GM20431 (cell line): ENCODE results near the gene STPG1.

Experiments
- in situ Hi-C: fragments of 300-500 bp; cut with MseI, MboI; formaldehyde crosslinking; loops from one replicate; pipeline ENCODE4 v1.15.0; 2020; ENCODE audit warnings: low sequenced_read_pairs; ENCODE audit not compliant: unreplicated experiment

STPG1 gene

DNA sequence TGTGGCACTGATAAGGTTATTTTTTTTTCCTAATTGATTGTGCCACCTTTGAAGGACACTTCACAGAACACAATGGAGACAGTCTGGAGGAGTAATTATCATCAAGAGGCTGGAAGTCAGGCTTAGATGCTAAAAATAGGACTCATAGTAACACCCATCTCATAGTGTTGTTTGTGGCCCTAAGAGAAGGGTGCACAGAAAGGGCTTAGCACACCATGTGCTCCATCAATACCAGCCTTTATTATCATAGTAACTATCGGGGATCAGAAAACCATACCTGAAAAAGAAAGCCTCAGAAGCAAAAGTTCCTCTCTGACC lies 13.9 kb upstream of the STPG1 start:
- in situ Hi-C loops = no loop called here

DNA sequence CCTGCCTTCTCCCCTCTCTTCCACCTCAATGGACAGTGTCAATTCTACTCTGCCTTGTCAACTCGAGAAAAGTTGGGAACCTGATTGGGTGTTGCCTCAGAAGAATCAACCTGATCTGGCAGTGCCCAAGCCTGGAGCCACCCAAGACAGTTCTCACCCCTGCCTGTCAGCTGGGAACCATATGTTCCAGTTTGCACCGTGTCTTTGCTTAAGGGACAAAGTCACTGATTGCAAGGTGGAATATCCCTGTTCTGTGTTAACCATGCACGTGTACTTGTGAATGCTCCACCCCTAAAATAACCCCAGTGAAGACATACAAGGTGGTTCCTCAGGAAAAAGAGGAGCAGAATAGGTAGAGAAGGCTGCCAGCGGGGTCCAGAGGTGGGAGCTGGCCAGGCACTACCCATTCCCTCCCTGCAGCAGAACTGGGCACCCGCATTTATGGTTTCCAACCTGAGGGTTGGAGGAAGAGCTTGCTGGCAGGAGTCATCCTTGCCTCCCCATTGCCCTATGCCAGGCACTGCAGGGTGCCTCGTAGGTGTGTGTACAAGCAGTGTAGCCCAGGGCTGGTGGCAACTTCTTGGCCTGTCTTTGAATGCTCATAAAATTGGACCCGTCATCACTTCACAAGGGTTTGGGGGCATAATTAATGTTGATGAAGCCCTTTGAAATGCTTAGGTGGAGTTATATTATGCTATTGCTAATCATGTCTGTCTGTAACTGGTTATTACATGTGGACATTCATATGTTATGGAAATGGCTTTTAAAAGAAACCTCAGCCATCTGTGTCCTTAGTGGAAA lies 13.4 kb upstream of the STPG1 start:
- in situ Hi-C loops = no loop called here

DNA sequence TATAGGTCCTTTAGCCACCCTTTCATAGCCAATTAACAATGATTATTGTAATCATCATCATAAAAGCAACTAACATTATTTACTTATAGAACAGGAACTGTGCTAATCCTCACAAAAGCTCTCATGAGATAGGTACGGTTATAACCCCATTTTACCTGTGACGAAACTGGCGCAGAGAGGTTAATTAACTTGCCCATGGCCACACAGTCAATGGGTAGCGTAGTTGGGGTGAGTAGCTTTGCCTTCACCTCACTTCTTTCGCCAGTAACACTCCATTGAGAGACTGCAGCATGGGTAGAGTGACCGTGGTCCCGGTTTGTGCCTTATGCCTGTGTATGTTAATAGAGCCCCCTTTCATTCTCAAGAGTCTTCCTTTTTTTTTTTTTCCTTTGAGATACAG lies 12.3 kb upstream of the STPG1 start:
- in situ Hi-C loops = no loop called here

DNA sequence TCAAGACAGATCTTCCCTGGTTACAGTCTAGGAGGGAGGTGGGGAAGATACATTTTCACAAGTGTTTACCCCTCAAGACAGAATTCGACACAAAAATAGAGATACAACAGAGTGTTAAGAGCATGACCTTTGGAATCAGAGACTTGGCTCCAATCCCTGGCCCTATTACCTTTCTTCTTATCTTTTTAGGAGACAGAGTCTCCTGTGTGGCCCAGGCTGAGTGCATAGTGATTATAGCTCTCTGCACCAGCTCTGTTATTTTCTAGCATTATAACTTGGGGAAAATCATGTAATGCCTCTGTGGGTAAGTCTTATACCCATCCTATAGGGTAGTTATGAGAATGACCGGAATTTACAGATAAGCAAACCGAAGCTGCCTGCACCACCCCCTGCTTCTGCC lies 11.9 kb upstream of the STPG1 start:
- in situ Hi-C loops = no loop called here

DNA sequence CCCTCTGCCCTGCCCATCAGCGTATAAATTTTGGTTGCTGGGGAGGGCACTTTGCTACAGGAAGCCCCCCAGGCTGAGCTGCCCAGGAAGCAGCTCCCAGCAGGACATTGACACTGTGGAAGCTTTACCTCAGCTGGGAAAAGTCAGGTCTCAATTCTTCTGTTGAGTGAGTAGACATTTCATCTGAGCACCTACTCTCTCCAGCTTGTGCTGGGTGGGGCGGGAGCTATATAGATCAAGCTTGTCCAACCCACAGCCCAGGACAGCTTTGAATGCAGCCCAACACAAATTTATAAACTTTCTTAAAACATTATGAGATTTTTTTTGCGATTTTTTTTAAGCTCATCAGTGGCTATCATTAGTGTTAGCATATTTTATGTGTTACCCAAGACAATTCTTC lies 11.4 kb upstream of the STPG1 start:
- in situ Hi-C loops = loop anchor here (25.0 kb wide), 1 partner anchor 162 kb away; no protein-coding TSS in a partner anchor

DNA sequence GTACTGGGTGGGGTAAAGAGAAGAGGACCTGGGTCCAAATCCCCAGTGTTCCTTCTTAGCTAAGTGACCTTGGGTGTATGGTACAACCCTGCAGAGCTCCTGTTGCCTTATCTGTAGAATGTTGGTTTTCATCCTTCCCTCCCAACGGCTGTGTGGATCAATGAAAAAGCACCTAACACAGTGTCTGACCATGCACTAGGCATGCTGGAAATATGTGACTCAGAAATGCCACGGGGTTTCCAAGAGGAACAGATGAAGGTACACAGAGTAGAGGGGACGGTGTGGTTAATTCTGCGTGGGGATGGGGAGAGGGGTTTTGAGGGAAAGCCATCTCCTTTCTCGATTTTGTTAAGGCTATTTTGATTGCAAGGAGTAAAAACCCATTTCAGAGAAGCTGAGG lies 10.6 kb upstream of the STPG1 start:
- in situ Hi-C loops = loop anchor here (25.0 kb wide), 1 partner anchor 163 kb away; no protein-coding TSS in a partner anchor

DNA sequence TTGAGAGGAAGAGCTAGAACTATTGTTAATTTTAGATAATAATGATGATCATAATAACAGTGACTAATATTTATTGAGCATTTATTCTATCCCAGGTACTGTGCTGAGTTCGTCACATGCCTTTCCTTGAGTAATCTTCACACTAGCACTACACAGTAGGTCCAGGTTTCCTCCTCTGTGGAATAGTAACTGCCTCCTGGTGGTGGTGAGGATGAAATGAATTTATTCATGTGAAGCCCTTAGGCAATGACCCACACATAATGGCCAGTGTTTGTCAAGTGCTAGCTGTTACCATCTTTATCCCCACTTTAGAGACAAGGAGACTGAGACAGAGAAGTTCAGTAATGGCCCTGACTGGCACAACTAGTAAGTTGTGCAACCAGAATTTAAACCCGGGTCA lies 7.9 kb upstream of the STPG1 start:
- in situ Hi-C loops = loop anchor here (25.0 kb wide), 1 partner anchor 166 kb away; no protein-coding TSS in a partner anchor

DNA sequence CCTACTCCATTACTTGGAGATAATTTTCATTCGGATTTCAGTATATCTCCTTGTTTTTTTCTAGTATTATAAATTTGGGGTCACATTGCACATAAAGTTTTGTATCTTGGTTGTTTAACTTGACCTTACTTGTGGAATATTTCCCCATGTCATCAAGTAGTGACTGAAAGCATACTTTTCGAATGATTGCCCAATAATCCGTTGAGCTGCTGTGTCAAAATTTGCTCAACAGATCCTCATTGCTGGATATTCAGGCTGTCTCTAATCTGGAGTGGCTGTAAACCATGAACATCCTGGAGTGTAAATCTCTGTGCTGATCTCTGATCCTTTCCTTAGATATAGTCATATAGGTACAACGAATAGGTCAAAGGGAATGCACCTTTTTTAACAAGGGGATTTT lies 7.0 kb upstream of the STPG1 start:
- in situ Hi-C loops = loop anchor here (25.0 kb wide), 1 partner anchor 167 kb away; no protein-coding TSS in a partner anchor

DNA sequence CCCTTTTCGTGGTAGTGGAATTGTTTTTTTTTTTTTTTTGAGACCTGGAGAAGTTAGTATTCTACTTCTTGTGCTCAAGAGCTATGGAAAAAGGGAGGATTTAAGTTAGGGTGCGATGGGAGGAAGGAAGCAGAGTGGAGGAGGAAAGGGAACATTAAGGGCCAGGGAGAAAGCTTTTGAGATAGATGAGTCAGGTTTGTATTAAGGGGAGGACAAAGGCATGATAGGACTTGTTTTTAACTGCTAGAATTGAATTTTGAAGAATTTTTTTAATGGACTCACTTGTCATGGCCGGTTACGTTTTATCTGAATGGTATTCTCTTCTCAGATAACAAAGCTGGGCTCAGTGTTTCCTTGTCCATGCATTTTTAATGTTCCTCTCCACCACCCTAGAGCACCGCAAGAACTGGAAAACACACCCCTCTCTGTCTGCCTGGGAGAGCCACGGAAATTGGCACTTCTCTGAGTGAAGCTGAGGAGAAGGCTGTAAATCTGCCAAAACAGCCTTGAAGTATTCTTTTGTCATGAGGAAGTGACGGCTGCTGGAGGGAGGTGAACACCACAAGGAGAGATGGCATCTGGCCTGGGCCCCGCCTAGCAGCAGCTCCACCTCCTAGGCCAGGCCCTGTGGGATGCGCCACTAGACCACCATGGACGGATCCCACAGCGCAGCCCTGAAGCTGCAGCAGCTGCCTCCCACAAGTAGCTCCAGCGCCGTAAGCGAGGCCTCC lies 5.5 kb upstream of the STPG1 start:
- in situ Hi-C loops = loop anchor here (25.0 kb wide), 1 partner anchor 168 kb away; no protein-coding TSS in a partner anchor

DNA sequence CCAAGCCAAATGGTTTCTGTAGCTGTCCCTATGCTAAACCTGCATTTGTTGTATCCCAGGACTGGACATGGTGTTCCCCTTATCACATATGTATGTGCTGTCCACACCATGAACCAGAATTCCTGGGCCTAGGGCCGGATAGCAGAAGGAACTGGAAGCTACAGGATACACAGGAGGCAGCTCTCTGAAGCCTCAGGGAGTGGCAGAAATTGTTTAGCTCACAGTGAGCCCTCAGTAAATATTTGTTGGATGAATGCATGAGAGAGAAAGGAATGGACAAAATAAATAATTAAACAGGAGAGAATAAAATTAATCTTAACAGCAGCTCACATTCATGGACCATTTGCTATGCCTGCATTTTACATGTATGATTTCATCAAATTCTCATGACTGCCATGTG lies 4.1 kb upstream of the STPG1 start:
- in situ Hi-C loops = loop anchor here (25.0 kb wide), 1 partner anchor 170 kb away; no protein-coding TSS in a partner anchor

DNA sequence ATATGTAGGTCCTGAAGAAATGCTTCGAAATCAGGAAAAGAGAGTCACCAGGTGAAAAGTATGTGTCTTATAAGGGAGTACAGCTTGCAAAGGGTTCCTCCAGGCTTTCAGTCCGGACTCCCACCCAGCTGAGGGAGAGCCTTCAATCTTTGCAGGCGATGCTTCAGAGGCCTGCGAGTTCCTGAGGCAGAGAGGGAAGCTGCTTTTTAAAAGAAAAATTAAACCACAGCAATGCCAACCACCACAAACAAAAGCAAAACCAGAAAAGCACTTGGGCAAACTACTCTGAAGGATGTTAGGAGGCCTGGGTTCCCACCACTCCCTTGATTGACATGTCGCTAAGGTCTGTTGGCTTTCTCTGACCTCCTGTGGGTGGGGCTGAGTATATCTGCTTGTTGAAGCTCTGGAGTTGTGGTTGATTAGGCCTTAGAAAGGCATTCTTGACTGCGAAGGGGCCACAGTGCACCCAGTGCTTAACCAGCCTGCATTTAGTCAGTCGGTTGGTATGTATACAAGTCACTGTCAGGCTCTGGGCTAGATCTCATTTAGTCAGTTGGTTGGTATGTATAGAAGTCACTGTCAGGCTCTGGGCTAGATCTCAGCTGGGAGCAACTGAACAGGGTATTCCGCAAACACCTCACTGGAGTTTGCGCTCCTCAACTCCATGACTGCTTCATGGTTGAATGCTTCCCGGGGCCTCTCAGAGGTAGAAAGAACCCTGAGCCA lies 3.2 kb upstream of the STPG1 start:
- in situ Hi-C loops = loop anchor here (25.0 kb wide), 1 partner anchor 170 kb away; no protein-coding TSS in a partner anchor

DNA sequence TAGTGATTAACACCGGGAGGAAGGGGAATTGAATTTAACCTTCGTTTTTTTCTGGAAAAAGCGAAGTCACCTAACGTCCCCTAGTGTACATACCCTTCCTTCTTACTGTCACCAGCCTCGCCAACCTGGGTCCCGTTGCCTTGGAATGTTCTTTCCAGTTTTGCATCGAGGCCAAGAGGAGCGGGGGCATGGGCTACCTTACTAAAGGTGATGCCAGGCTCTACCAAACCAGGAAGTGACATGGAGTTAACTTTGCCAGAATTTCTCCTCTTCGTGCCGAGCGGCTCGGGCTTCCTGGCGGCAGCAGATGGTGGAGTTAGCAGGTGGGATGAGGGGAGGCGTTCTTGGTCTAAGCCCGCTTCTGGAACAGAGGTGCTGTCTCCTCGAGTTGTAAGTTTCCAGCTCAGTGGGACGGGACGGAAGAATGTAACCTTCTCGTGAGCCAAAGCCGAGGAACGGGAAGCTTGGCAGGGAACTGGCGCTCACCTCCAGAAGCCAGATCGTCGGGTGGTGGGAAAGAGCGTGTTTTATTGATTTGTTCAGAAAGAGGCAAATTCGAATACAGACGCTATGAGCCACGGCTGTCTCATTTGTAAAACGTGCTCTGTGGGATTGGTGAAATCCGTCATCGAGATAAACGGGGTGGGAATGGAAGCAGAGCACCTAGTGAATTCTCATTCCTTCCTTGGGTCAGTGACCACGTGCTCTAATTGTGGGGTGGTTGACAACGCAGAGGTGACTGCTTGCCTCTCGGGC lies 2.5 kb upstream of the STPG1 start:
- in situ Hi-C loops = loop anchor here (25.0 kb wide), 1 partner anchor 171 kb away; no protein-coding TSS in a partner anchor

DNA sequence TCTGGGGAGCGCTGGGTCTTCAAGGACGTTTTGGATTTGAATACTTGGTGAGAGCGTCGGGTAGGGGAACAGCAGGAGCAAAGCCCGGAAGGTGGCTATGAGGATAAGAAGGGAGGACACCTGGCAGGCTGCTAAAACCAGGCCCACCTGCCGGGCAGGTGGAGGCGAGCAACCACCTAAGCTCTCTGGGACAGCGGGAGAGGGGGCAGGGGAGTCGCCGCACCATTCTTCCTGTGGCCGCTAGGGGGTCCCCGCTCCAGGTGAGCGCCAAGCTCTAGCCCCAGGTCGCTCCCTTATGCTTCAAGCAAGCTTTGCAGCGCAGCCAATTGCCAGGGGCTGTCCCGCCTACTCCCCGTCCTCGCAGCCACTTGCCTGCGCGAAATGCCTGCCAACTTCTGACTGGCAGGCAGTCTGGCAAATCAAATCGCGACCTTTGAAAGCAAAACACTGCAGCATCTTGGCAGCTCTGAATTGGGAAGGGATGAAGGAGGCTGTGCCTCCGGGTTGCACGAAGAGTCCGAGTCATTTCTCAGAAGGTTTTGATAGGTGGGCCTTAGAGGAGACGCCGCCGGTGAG lies 1.8 kb upstream of the STPG1 start, which contains the start of gene NIPAL3:
Gene NIPAL3 (plus strand): TSS at position 469 of the 576 bp plus-strand sequence. CDS start 3,746 bp downstream, outside the sequence.
- in situ Hi-C loops = loop anchor here (25.0 kb wide), 1 partner anchor 172 kb away; no protein-coding TSS in a partner anchor

DNA sequence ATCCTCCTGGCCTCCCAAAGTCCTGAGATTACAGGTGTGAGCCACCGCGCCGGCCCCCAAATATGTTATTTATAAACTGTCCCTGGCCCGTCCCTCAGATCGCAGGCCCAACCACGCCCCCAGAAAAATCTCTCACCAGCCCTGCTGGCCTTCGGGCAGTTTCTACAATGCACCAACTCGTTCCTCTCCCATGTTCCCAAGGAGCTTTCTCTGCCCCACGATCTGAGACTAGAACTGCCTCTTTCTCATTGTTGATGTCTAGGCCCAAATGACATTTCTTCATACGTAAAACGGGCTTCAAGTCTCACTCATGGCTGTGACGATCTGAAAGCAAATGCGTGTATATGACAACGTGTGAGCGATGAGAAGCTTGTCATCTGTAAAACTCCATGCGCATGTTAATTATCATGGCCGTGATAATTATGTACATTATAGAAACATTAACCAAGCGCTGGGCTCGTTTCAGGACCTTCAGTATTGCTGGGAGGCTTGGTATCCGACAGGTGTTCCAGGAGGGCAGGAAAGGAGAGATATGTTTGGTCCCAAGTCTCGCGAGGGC lies 1.3 kb upstream of the STPG1 start:
- in situ Hi-C loops = loop anchor here (25.0 kb wide), 1 partner anchor 172 kb away; no protein-coding TSS in a partner anchor

DNA sequence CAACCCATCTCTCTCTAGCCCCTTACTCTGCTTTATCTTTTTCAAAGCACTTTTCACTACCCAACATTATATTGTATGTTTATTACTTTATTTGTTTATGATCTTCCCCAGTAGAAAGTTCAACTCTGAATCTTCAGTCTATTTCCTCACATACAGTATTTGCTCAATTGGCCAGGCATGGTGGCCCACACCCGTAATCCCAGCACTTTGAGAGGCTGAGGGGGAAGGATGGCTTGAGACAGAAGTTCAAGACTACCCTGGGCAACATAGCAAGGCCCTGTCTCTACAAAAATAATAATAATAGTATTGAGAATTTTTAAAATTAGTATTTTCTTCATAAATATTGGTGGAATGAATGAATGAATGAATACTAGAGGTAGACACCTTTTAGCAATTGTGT lies 1.2 kb downstream of the STPG1 start:
- in situ Hi-C loops = loop anchor here (25.0 kb wide), 1 partner anchor 175 kb away; no protein-coding TSS in a partner anchor

DNA sequence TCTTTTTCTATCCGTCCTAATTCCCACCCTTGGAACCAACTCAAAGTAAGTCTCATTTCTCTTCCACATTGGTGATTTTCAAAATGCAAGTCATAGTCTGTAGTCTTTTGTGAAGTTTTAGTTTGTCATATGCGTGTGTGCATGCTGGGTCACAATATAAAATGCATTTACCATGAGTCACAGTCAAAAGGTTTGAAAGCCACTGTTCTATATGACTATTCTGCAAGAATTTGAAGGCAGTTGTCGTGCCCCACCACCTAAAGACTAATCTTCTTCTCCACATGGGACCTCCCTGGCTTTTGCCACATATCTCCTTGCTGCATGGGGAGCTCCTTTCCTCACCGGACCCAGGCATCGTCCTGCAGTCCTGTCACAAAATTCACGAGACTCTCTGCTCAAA lies 1.6 kb downstream of the STPG1 start:
- in situ Hi-C loops = loop anchor here (25.0 kb wide), 1 partner anchor 175 kb away; no protein-coding TSS in a partner anchor

DNA sequence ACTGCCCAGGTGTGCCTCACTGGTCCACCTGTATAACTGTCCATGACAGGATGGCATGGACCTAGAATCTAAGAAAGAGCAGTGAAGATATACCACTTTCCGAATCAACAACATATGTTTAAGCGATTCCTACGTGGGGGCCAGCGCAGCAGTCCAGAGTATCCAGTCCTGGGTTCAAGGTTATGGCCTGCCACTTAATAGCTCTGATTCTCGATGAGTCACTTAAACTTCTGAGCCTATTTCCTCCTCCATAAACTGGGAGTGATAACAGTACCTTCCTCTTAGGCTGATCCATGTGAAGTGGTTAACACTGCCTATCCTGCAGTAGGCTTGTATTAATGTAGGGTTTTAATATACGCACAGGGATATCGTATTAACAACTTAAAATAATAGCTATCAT lies 2.8 kb downstream of the STPG1 start:
- in situ Hi-C loops = loop anchor here (25.0 kb wide), 1 partner anchor 177 kb away; no protein-coding TSS in a partner anchor

DNA sequence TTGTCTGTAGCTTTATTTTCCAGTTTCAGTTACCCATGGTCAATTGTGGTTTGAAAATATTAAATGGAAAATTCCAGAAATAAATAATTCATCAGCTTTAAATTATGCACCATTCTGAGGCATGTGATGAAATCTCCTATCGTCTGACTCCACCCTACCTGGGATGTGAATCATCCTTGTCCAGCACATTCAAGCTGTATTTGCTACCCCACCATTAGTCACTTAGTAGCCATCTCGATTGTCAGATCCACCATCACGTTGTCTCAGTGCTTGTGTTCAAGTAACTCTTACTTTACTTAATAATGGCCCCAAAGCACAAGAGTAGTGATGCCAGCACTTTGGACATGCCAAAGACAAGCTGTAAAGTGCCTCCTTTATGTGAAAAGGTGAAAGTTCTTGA lies 4.0 kb downstream of the STPG1 start:
- in situ Hi-C loops = loop anchor here (25.0 kb wide), 1 partner anchor 178 kb away; no protein-coding TSS in a partner anchor

DNA sequence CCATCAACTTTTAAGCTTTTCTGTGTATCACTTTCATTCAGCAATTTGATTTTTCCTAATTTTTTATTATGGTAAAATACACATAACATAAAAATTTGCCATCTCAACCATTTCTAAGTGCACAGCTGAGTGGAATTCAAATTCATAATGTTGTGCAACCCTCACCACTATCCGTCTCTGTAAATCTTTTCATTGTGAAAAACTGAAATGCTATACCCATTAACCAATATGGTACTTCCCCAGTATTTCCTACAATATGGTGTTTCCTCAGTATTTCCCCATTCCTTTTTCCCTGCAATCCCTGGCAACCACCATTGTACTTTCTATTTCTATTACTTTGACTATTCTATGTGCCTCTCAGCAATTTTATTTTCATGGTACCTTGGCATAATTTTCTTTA lies 6.8 kb downstream of the STPG1 start:
- in situ Hi-C loops = loop anchor here (25.0 kb wide), 1 partner anchor 181 kb away; no protein-coding TSS in a partner anchor
